ENCODE measurements around the gene TM2D3.
A peak's percentile ranks its signal among the peaks of the same experiment; 100 is the strongest.
"Not testable (repeated sequence)": the region's sequence is repeated elsewhere in the genome, so short reads cannot be mapped to it uniquely, and the experiment has no call there.

TM2D3 gene

GRCh38 chr15:101637516-101637915 lies 14.7 kb downstream of the TM2D3 start:
- Mint-ChIP-seq H3K27me3 (ENCODE audit: low read depth) (no peaks in the 10 kb centered on the region), H3K4me1 (peaks cover 14% of the 10 kb centered on the region), H3K4me3 (no peak overlapping the region), H3K9me3 (no peaks in the 10 kb centered on the region), H3K36me3 (ENCODE audit: low read depth) (peaks cover 32% of the 10 kb centered on the region), H3K27ac (no peak overlapping the region)
- TF ChIP-seq, protein P1, sequence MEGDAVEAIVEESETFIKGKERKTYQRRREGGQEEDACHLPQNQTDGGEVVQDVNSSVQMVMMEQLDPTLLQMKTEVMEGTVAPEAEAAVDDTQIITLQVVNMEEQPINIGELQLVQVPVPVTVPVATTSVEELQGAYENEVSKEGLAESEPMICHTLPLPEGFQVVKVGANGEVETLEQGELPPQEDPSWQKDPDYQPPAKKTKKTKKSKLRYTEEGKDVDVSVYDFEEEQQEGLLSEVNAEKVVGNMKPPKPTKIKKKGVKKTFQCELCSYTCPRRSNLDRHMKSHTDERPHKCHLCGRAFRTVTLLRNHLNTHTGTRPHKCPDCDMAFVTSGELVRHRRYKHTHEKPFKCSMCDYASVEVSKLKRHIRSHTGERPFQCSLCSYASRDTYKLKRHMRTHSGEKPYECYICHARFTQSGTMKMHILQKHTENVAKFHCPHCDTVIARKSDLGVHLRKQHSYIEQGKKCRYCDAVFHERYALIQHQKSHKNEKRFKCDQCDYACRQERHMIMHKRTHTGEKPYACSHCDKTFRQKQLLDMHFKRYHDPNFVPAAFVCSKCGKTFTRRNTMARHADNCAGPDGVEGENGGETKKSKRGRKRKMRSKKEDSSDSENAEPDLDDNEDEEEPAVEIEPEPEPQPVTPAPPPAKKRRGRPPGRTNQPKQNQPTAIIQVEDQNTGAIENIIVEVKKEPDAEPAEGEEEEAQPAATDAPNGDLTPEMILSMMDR (IDR thresholded peaks at IDR 0.05; ENCODE audit: unreplicated experiment in 3 of 3) = no peak

DNA sequence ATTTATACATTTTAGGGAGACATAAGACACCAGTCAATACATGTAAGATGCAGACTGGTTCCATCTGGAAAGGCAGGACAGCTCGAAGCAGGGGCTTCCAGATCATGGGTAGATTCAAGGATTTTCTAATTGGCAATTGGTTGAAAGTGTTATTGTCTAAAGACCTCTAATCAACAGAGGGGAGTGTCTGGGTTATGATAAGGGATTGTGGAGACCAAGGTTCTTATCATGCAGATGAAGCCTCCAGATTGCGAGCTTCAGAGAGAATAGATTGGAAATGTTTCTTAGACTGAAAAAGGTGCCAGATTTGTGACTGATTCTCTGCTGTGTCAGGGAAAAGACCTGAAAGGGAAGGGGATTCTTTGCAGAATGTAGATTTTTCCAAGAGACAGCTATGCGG lies 15.1 kb downstream of the TM2D3 start:
- TF ChIP-seq, protein P1 (IDR thresholded peaks at IDR 0.05; ENCODE audit: unreplicated experiment in 3 of 3) = no peak
- Mint-ChIP-seq H3K4me3 (no peak overlapping the region), H3K4me1 (peaks cover 10% of the 10 kb centered on the region), H3K36me3 (ENCODE audit: low read depth) (peaks cover 27% of the 10 kb centered on the region), H3K27me3 (ENCODE audit: low read depth) (no peaks in the 10 kb centered on the region), H3K27ac (no peak overlapping the region), H3K9me3 (no peaks in the 10 kb centered on the region)

DNA sequence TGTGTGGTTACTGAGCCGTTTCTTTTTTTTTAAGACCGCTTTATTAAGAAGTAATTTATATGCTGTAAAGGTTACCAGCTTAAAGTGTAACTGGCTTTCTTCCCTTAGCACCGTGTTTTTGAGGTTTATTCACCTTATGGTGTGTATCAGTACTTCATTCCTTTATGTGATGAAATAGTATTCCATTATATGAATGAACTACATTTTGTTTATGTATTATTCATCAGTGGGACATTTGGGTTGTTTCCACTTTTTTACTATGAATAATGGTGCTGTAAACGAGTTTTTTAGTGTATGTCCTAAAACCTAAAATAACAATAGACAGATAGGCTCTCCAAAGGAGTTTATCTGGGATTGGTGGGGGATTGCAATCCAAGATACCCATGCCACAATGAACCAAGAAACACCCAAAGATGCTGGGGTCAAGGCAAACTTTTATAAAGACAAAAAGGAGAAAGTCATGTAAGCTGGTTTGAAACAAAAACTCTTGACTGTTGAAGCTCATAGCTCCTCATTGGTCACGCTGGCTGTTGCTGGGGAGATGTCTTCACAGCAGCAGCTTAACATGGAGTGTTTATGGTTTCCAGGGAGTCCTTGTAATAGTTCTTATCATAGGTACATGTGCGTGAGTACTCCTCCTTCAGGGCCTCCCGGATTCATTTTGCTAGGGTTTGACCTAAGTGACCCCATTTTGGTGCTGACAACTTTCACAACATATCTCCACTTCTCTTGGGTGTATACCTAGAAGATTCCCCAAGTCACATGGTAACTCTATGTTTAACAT lies 16.0 kb downstream of the TM2D3 start:
- H3K4me3 Mint-ChIP-seq = no peak overlapping the region
- H3K9me3 Mint-ChIP-seq = no peaks in the 10 kb centered on the region
- H3K4me1 Mint-ChIP-seq = peaks cover 4% of the 10 kb centered on the region
- no peaks in the 10 kb centered on the region for H3K27me3 Mint-ChIP-seq (ENCODE audit: low read depth)
- H3K36me3 Mint-ChIP-seq (ENCODE audit: low read depth) = peaks cover 25% of the 10 kb centered on the region
- TF ChIP-seq, protein P1 (IDR thresholded peaks at IDR 0.05; ENCODE audit: unreplicated experiment in 3 of 3) = no peak
- peak overlapping the region; percentile 3 to 71 (median 27) for H3K27ac Mint-ChIP-seq

GRCh38 chr15:101633356-101633755 lies 18.8 kb downstream of the TM2D3 start:
- Mint-ChIP-seq H3K27ac (no peak overlapping the region), H3K4me1 (no peaks in the 10 kb centered on the region), H3K9me3 (no peaks in the 10 kb centered on the region), H3K36me3 (ENCODE audit: low read depth) (no peaks in the 10 kb centered on the region), H3K4me3 (no peak overlapping the region), H3K27me3 (ENCODE audit: low read depth) (no peaks in the 10 kb centered on the region)
- TF ChIP-seq, protein P1 (IDR thresholded peaks at IDR 0.05; ENCODE audit: unreplicated experiment in 3 of 3) = no peak

- H3K27ac Mint-ChIP-seq; H3K4me3 Mint-ChIP-seq; H3K4me1 Mint-ChIP-seq; H3K27me3 Mint-ChIP-seq (ENCODE audit: low read depth): not testable (repeated sequence)
- peaks cover 28% of the 10 kb centered on the region for H3K9me3 Mint-ChIP-seq
- peaks cover 40% of the 10 kb centered on the region for H3K36me3 Mint-ChIP-seq (ENCODE audit: low read depth)
Observed at GRCh38 chr15:101626729-101627128, 25.5 kb downstream of the TM2D3 start.

DNA sequence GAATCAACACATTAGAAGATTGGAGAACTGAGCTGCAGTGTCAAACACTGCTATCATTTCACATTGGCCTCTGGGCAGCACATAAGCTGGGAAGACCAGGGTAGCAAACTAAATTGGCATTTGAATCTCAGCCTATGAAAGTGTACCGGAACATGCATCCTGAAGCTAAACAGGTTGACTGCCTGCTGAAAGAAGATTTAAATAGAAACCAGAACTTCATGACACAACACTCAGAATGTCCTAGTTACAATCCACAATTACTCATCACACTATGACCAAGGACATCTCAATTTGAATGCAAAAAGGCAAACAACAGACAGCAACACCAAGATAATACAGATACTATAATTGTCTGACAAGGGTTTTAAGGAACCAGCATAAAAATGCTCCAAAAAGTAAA lies 26.2 kb downstream of the TM2D3 start:
- Mint-ChIP-seq H3K9me3 (peaks cover 30% of the 10 kb centered on the region), H3K4me3 (no peak overlapping the region), H3K27me3 (ENCODE audit: low read depth) (no peaks in the 10 kb centered on the region), H3K27ac (no peak overlapping the region), H3K36me3 (ENCODE audit: low read depth) (peaks cover 40% of the 10 kb centered on the region), H3K4me1 (peaks cover 2% of the 10 kb centered on the region)
- TF ChIP-seq, protein P1 (IDR thresholded peaks at IDR 0.05; ENCODE audit: unreplicated experiment in 3 of 3) = no peak
